GM15510 (cell line): ENCODE results near the gene NPAS4.

Experiments used
- POLR2A ChIP-seq: IDR thresholded peaks from 3 replicates; pipeline ENCODE4 v1.6.1; 2011; ENCODE audit warnings: borderline replicate concordance; ENCODE audit not compliant: insufficient read length; ENCODE audit errors: extremely low read depth

Gene NPAS4

DNA sequence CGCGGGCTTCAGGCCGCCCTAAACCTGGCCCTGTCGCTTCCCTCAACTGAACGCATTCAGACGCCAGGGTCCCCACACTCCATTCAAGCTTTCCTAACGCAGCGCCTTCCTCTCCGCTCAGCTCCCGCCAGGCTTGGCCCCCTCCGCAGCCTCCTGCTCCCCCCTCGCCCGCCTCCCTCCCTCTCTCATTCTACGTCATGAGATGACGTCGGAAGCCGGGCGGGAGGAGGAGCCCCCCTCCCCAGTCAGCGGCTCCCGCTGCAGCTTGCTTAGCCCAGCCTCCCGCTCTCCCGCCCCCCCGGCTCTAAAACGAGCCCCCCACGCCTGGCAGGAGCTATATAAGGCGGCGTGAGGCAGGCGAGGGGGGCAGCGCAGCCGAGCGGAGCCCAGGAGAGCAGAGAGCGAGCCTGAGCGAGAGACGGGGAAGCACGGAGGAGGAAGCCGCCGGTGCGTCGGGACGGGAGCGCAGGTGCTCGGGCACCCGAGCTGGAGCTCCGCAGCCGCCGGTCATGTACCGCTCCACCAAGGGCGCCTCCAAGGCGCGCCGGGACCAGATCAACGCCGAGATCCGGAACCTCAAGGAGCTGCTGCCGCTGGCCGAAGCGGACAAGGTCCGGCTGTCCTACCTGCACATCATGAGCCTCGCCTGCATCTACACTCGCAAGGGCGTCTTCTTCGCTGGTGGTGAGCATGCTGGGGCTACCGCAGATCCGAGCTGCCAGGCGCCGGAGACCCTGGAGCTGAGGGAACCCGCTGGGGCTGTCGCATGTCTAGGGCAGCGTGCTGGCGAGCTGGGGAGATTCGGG, at the start of gene NPAS4:
TSS of gene NPAS4 (plus strand) at position 365 of the 806 bp plus-strand sequence. CDS start at position 510, 145 bp downstream.
- TF ChIP-seq POLR2A: no peak

- peak; percentile 40 for TF ChIP-seq POLR2A
These were observed 49.0 kb upstream of the NPAS4 start, which contains the start of gene SLC29A2 for GRCh38 chr11:66371627-66372415. Gene SLC29A2 (minus strand): TSS chr11:66371760. CDS start chr11:66371591, 169 bp downstream.

DNA sequence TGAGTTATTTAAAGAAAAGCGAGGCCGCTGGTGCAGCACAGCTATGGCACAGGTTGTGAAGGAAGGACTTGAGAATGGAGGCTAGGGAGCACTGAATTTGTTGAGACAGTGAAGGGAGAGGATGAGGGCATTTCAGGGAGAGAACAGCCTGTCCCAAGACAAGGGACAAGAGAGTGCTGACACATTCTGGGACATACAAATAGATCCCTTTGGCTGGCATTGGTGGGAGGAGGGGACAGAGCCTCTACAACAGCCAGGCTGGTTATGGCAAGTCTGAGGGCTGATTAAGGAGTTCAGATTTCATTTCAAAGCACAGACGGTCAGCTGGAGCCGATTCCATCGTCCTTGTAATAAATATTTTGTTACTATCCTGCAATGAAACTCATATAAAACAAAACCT, 47.6 kb upstream of the NPAS4 start:
- TF ChIP-seq POLR2A: no peak

DNA sequence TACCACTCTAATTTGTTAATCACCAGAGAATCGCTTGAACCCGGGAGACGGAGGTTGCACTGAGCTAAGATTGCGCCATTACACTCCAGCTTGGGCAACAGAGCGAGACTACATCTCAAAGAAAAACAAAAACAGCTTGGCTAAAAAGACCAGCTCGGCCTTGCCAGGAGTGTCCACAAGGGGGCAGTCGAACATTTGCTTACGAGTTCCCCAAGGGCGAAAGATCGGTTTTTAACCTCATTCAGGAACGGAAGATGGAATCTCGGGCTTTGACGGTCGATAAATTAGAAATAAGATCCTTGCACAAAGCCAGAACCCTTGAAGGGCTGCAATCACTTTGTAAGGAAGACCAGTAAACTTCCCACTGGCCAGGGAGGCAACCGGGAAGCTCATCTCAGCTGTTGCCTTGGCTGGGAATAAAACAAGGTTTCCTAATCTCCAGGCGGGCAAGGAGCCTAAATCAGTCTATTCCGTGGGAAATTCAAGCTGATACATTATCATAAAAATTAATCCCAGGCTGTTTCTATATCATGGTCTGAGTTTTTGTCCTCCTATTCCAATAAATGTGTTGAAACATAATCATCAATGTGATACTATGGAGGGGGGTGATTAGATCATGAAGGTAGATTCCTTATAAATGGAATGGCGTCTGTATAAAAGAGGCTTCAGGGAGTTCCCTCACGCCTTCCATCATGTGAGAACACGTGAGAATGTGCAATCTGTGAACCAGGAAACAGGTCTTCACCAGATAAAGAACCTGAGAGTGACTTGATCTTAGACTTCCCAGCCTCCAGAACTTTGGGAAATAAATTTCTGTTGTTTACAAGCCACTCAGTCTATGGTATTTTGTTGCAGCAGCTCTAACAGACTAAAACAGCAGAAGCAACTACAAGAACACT, 34.4 kb upstream of the NPAS4 start:
- TF ChIP-seq POLR2A: no peak

DNA sequence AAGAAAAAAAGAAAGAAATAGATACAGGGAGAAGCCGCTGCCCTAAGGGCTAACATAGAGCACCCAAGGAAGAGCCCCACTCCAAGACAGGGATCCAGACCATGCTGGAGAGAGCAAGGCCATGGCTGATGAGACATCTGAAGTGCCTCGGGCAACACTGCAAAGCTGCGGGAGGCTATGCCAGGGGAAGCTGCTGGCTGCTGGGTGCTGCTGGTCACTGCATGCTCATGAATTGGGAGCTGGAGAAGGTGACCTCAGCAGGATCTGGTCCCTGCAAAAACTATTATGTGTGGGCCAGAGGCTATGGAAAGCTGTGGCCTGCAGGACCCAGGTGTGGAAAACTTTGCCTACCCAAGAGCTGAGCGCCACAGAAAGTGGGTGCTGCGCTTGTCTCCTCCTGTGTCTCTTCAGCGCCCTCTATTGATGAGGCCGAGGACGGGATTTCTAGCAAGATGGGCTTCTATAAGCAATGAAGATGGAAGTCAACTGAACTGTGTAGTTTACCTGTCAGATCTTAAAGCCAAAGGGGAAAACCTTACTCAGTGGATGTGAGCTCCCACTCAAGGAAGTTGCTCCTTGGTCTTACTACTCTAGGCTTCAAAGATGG, 32.0 kb upstream of the NPAS4 start:
- TF ChIP-seq POLR2A: no peak

- no peak for TF ChIP-seq POLR2A
These were observed 29.5 kb upstream of the NPAS4 start for GRCh38 chr11:66391322-66391721.

DNA sequence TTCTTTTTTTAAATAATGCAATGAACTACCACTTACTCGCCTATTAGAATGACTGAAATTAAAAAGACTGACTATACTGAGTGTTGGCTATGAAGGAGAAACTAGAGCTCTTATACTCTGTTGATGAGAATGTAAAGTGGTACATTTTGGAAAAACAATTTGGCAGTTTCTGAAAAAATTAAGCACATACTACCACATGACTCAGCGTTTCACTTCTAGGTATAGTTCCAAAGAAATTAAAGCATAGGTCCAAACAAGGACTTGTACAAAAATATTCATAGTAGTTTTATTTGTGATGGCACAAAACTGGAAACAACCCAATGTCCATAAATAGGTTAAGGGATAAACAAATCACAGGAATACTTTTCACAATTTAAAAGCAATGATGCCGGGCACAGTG, 26.9 kb upstream of the NPAS4 start:
- TF ChIP-seq POLR2A: no peak

DNA sequence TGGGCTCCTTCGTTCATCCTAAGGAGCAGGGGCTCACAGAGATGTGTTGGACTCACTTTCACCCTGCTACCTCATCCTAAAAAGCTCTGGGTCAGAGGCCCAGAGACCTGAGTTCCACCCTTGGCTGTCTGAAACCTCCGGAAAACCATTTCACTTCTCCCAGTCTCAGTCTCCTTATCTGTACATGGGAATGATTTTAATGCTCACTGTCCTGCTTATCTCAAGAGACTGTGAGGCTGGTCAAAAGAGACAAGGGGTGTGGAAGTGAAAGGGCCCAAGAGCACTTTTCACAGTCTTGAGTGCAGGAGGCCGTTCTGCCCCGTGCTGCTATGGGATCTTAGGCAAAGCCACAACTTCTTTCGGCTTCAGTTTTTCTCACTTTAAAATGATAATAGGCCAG, 13.2 kb upstream of the NPAS4 start:
- TF ChIP-seq POLR2A: no peak

DNA sequence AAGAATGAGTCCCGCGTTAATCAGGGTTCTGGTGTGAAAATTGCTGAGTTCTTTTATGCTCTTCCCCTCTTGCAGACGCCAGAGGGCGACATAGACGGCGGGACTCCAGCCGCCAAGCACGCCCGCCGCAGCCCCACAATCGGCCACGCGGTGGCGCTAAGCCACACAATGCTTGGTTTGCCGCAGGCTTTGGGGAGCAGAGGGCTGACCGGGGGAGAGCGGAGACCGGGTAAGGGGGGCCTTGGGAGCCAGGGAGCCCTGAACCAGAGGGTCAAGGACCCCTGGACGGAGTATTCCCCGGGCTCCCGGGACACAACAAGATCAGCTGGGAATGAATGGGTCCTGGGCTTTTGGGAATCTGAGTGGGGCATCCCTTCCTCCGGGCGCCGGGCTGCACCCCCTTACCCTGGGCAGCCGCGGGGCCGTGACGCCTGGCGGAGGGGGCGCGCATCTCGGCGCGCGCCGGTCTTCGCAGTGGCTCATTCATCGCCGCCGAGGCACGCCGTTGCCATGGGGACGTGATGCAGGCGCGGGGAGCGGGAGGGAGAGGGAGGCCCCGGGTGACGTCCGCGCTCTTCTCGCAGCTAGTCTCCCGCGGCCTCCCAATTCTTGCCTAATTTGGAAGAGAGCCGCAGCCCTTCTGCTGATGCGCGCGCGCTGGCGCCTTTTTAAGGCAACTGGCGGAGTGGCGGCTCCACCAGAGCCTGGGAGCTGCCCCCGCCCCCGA, 12.2 kb upstream of the NPAS4 start:
- no peak for TF ChIP-seq POLR2A

- no peak for TF ChIP-seq POLR2A
These were observed 11.6 kb upstream of the NPAS4 start for GRCh38 chr11:66409226-66409625.

DNA sequence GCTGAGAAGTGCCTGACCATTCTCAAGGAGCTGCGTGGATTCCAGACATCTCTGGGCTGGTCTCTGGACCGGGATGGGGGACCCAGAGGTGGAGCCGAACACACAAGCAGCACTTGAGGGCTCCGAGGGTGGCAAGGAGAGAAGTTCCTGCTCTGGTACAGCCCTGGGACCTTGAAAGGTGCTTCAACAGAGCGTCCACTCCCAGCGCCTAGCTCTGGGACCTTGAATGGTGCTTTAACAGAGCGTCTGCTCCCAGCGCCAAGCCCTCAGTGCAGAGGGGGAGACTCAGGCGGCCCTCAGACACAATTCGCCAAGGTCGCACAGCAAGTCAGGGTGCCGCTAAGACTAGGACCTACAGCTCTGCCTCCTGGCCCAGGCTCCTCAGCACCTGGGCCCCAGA, 10.6 kb upstream of the NPAS4 start:
- TF ChIP-seq POLR2A: no peak

DNA sequence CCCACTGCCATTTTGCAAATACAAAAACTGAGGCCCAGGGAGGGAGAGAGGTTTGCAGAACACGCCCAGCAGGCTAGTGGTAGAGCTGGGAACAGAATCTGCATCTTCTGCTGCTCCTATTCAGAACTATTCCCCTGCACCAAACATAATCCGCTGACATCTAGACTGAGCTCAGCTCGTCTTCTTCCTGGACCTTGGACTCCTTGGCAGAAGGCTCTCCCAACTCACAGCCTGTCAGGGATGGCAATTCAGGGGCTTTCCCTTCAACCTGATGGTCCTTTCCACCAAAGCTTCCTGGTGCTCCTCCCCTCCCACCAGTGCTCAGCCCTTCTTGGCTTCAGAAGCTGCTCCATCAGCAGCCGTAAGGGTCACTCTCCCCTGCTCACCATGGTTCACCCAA, 9.5 kb upstream of the NPAS4 start:
- TF ChIP-seq POLR2A: no peak

- TF ChIP-seq POLR2A: no peak
These were observed 8.7 kb upstream of the NPAS4 start for GRCh38 chr11:66412110-66412509.

DNA sequence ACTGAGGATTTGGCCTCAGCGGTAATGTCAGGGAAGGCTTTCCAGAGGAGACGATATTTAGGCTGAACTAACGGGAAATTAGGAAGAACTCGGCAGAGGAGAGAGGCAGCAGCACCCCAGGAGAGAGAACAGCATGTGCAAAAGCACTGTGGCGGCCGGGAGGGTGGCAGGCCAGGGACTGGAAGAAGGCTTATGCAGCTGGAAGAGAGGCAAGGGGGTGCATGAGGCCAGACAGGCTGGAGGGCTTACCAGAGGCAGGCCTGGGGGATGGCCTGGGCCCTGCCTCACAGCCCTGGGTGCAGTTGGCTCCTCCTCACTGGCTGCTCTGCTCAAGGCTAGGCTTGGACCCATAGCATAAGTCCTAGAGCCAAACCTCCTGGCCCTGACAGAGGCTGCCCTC, 7.7 kb upstream of the NPAS4 start:
- no peak for TF ChIP-seq POLR2A

- no peak for TF ChIP-seq POLR2A
These were observed 6.5 kb upstream of the NPAS4 start for GRCh38 chr11:66414120-66414934.
